ENCODE results near the gene NPW.
A peak's percentile ranks its signal among the peaks of the same experiment; 100 is the strongest.

The NPW gene

DNA sequence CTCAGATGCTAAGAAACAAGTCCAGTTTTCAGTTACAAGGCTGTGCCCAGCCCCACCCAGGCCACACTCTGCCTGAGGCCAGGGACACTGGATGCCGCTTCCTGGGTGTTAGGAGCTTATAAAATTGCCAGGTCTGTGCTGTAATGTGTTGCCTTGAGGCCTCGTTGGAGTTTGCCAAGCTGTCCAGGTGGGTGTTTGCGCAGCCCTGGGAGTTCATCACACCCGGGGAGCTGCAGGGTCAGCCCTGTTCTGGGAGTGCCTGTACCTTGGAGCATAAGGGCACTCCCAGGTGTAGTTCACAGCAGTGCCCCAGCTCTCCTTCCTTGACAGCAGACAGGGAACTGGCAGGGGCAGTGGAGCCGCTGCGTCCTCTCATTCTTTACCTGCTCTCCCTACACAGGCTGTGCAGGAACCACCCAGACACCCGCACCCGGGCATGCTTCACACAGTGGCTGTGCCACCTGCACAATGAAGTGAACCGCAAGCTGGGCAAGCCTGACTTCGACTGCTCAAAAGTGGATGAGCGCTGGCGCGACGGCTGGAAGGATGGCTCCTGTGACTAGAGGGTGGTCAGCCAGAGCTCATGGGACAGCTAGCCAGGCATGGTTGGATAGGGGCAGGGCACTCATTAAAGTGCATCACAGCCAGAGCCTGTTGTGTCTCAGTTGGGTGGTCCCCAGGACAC, 34.0 kb upstream of the NPW start:
- FAIRE-seq (no peak), DNase-seq (ENCODE audit: insufficient read length) (no peak)
- no peak for TF ChIP-seq POLR2A (IDR thresholded peaks at IDR 0.05; ENCODE audit: low read depth, low read length)
- no peak for TF ChIP-seq TAF1 (IDR thresholded peaks at IDR 0.05; ENCODE audit: borderline replicate concordance, low read depth, low read length)
- no peak for TF ChIP-seq POLR2AphosphoS5 (IDR thresholded peaks at IDR 0.05; ENCODE audit: low read depth, low read length)

DNA sequence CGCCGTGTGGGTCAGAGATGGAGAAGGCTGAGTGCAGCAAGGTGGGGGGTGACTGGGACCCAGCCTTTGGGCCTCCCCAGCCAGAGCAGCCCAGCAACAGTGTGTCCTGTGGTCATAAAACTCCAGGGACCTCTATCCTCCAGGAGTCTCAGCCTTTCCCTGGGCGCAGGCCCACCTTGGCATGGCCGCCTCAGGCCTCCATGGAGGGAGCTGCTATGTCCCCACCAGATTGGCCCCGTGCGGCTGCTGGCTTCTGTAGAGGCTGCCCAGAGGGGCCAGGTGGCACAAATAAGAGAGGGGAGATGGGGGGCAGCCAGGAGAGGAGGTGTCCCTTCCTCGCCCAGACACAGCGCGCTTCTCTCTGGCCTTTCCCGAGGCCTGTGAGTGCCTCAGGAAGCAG, 32.4 kb upstream of the NPW start:
- FAIRE-seq, result no peak
- TF ChIP-seq POLR2A (IDR thresholded peaks at IDR 0.05; ENCODE audit: low read depth, low read length) (no peak), TAF1 (IDR thresholded peaks at IDR 0.05; ENCODE audit: borderline replicate concordance, low read depth, low read length) (no peak), POLR2AphosphoS5 (IDR thresholded peaks at IDR 0.05; ENCODE audit: low read depth, low read length) (no peak)
- no peak for DNase-seq (ENCODE audit: insufficient read length)

DNA sequence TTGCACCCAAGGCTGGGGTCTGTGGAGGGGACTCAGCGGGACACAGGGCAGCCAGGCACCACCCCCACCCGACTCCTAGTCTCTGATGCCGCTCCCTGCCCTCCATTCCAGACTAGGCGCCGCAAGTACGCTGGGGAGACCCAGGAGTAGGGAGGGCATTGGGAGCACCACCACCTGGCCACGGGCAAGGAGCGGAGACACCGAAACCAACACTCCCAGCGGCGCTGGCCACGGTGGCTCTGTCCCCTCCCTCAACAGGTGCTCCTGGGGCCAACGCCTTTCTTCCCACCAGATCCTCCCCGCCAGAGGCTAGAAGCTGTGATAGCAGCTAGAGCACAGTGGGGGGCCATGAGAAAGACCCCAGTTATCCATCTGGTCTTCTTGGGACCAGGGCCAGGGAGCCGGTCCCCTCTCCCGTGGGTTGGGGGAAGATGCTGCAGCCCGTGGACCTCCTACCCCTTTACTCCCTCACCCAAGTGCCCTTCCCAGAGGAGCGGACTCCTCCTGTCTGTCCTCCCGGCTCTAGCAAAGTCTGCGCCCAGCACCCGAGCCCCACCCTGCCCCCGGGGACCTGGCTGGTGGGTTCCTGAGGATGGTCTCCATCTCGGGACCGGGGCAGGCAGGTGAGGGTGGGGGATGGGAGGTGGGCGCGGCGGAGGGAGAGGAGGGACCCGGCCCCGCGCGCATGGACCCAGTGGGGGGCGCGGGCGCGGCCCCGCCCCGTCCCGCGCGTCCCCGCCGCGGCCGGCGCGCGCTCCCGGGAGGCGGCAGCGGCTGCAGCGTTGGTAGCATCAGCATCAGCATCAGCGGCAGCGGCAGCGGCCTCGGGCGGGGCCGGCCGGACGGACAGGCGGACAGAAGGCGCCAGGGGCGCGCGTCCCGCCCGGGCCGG, 30.1 kb upstream of the NPW start, which contains the start of gene SYNGR3:
TSS of gene SYNGR3 (plus strand) at position 762 of the 892 bp plus-strand sequence. CDS start 133 bp downstream, outside the sequence.
- FAIRE-seq (peak; percentile 79), DNase-seq (ENCODE audit: insufficient read length) (no peak)
- TF ChIP-seq POLR2AphosphoS5 (IDR thresholded peaks at IDR 0.05; ENCODE audit: low read depth, low read length), result no peak
- TF ChIP-seq POLR2A (IDR thresholded peaks at IDR 0.05; ENCODE audit: low read depth, low read length), result no peak
- no peak for TF ChIP-seq TAF1 (IDR thresholded peaks at IDR 0.05; ENCODE audit: borderline replicate concordance, low read depth, low read length)

DNA sequence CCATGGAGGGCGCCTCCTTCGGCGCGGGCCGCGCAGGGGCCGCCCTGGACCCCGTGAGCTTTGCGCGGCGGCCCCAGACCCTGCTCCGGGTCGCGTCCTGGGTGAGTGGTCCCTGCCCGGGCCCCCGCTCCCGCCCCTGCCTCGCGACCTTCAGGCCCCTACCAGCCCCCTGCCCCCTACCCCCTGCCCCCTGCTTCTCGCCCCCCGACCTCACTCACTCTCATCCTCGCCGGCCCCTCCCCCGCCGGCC, 29.6 kb upstream of the NPW start:
- no peak for TF ChIP-seq POLR2AphosphoS5 (IDR thresholded peaks at IDR 0.05; ENCODE audit: low read depth, low read length)
- TF ChIP-seq TAF1 (IDR thresholded peaks at IDR 0.05; ENCODE audit: borderline replicate concordance, low read depth, low read length), result no peak
- no peak for TF ChIP-seq POLR2A (IDR thresholded peaks at IDR 0.05; ENCODE audit: low read depth, low read length)
- FAIRE-seq (no peak), DNase-seq (ENCODE audit: insufficient read length) (no peak)

- FAIRE-seq (peak; percentile 51), DNase-seq (ENCODE audit: insufficient read length) (no peak)
- TF ChIP-seq POLR2A (IDR thresholded peaks at IDR 0.05; ENCODE audit: low read depth, low read length) (peak; percentile 7; the same call in 1 of the 2 replicates), POLR2AphosphoS5 (IDR thresholded peaks at IDR 0.05; ENCODE audit: low read depth, low read length) (no peak), TAF1 (IDR thresholded peaks at IDR 0.05; ENCODE audit: borderline replicate concordance, low read depth, low read length) (no peak)
Observed at GRCh38 chr16:1990351-1991134, 29.0 kb upstream of the NPW start.

DNA sequence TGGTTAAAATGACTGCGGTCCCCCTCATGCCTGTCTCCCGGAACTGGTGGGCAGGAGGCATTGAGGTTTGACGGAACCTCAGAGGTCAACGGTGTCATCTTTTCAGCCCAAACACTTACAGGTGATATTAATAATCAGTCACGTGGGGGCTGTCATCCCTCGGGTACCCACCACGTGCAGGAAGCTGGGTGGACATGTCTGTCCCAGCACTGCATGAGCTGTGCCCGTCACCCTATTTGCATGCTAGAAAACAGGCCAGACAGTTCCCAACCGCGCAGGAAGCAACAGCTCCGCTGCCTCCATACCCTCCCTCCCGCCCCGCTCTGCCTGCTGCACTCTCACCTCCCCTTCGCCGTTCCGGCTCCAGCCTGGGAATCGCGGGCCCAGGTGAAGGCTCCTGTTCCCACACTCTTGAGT, 28.4 kb upstream of the NPW start:
- no peak for TF ChIP-seq POLR2AphosphoS5 (IDR thresholded peaks at IDR 0.05; ENCODE audit: low read depth, low read length)
- TF ChIP-seq POLR2A (IDR thresholded peaks at IDR 0.05; ENCODE audit: low read depth, low read length), result peak; percentile 31; the same call in 1 of the 2 replicates
- peak; percentile 83 for FAIRE-seq
- DNase-seq (ENCODE audit: insufficient read length), result no peak

GRCh38 chr16:1991588-1991947, 28.0 kb upstream of the NPW start:
- DNase-seq (ENCODE audit: insufficient read length) (no peak), FAIRE-seq (no peak)
- TF ChIP-seq TAF1 (IDR thresholded peaks at IDR 0.05; ENCODE audit: borderline replicate concordance, low read depth, low read length) (no peak), POLR2AphosphoS5 (IDR thresholded peaks at IDR 0.05; ENCODE audit: low read depth, low read length) (no peak), POLR2A (IDR thresholded peaks at IDR 0.05; ENCODE audit: low read depth, low read length) (no peak)

GRCh38 chr16:1991948-1992703, 27.5 kb upstream of the NPW start:
- TF ChIP-seq POLR2A (IDR thresholded peaks at IDR 0.05; ENCODE audit: low read depth, low read length), result peak; percentile 63
- TF ChIP-seq POLR2AphosphoS5 (IDR thresholded peaks at IDR 0.05; ENCODE audit: low read depth, low read length), result no peak
- TF ChIP-seq TAF1 (IDR thresholded peaks at IDR 0.05; ENCODE audit: borderline replicate concordance, low read depth, low read length), result no peak
- DNase-seq (ENCODE audit: insufficient read length) (peak; percentile 98), FAIRE-seq (peak; percentile 89)

GRCh38 chr16:1992704-1993317, 26.8 kb upstream of the NPW start:
- TF ChIP-seq TAF1 (IDR thresholded peaks at IDR 0.05; ENCODE audit: borderline replicate concordance, low read depth, low read length) (no peak), POLR2AphosphoS5 (IDR thresholded peaks at IDR 0.05; ENCODE audit: low read depth, low read length) (no peak), POLR2A (IDR thresholded peaks at IDR 0.05; ENCODE audit: low read depth, low read length) (no peak)
- FAIRE-seq, result no peak
- no peak for DNase-seq (ENCODE audit: insufficient read length)

GRCh38 chr16:1993731-1994131, 25.9 kb upstream of the NPW start:
- no peak for TF ChIP-seq POLR2A (IDR thresholded peaks at IDR 0.05; ENCODE audit: low read depth, low read length)
- TF ChIP-seq TAF1 (IDR thresholded peaks at IDR 0.05; ENCODE audit: borderline replicate concordance, low read depth, low read length), result no peak
- no peak for TF ChIP-seq POLR2AphosphoS5 (IDR thresholded peaks at IDR 0.05; ENCODE audit: low read depth, low read length)
- no peak for DNase-seq (ENCODE audit: insufficient read length)
- FAIRE-seq, result no peak
